Measurements from ENCODE around the gene ZNF655. TPM values are rescaled to one million over a fixed set of nuclear protein-coding genes. Genes with fewer than 3 reads are reported as not detected.
A peak's percentile ranks its signal among the peaks of the same experiment; 100 is the strongest.

The ZNF655 gene
- 100 to 1,000 TPM; 153 to 304 (median 226) TPM for total RNA-seq

GRCh38 chr7:99558306-99559174, at the start of gene ZNF655:
TSS of gene ZNF655 (plus strand) at chr7:99558642. CDS start at chr7:99560560, 1,918 bp downstream.
- TF ChIP-seq EP300 (IDR thresholded peaks at IDR 0.05; ENCODE audit: low read depth) = no peak
- peak; percentile 72 to 83 (median 81) for TF ChIP-seq POLR2AphosphoS5 (IDR thresholded peaks at IDR 0.05)
- TF ChIP-seq CTCF (IDR thresholded peaks at IDR 0.05) = peak in 1 of 5 experiments; percentile 10
- TF ChIP-seq POLR2A (IDR thresholded peaks at IDR 0.05) = peak; percentile 91
- in situ Hi-C loops (cut with MboI; ENCODE audit: low pct_ligation_motif_present in 1 of 4, low pct_unique_long_range_greater_than_20kb in 1 of 4, low sequenced_read_pairs in 3 of 4) = loop anchor here in 1 of 4 donors (10.0 kb wide), 1 partner anchor 54 kb away; the partner anchor contains the start of genes ZKSCAN5 and ZNF394
- peaks cover 17 to 48% (median 23%) of the 10 kb centered on the region in 4 donors for H3K4me1 ChIP-seq
- 0 to 1% methylated on average over 3 to 41 of the region's 73 CpGs for WGBS, 2 donors (ENCODE audit: low coverage in 1 of 2)
- intact Hi-C loops (cut with DNase I; ENCODE audit: low total_unique reads) = no loop called here
- no peaks in the 10 kb centered on the region for H3K9me3 ChIP-seq
- peaks cover 0 to 35% (median 17%) of the 10 kb centered on the region in 4 donors for H3K36me3 ChIP-seq
- H3K27ac ChIP-seq = peak within 1 kb of the TSS; percentile 96 to 98 (median 97)
- H3K27me3 ChIP-seq = no peaks in the 10 kb centered on the region
- H3K4me3 ChIP-seq = peak within 1 kb of the TSS; percentile 64 to 92 (median 82)
- DNase-seq = peak; percentile 94

- in situ Hi-C loops (cut with MboI; ENCODE audit: low pct_ligation_motif_present in 1 of 4, low pct_unique_long_range_greater_than_20kb in 1 of 4, low sequenced_read_pairs in 3 of 4) = no loop called here
- H3K27me3 ChIP-seq = no peaks in the 10 kb centered on the region
- no peaks in the 10 kb centered on the region for H3K4me1 ChIP-seq
- no peaks in the 10 kb centered on the region for H3K9me3 ChIP-seq
- H3K27ac ChIP-seq = no peak overlapping the region
- intact Hi-C loops (cut with DNase I; ENCODE audit: low total_unique reads) = no loop called here
- WGBS, 2 donors (ENCODE audit: low coverage in 1 of 2) = 60 to 78% methylated on average over 1 of the region's 1 CpG
- no peak for DNase-seq
- no peak for TF ChIP-seq CTCF (IDR thresholded peaks at IDR 0.05)
- no peak for TF ChIP-seq POLR2AphosphoS5 (IDR thresholded peaks at IDR 0.05)
- no peak overlapping the region for H3K4me3 ChIP-seq
- peaks cover 0 to 35% (median 15%) of the 10 kb centered on the region in 4 donors for H3K36me3 ChIP-seq
Observed at GRCh38 chr7:99514050-99514449, 44.4 kb upstream of the ZNF655 start.

- intact Hi-C loops (cut with DNase I; ENCODE audit: low total_unique reads) = no loop called here
- TF ChIP-seq EP300 (IDR thresholded peaks at IDR 0.05; ENCODE audit: low read depth) (no peak), POLR2A (IDR thresholded peaks at IDR 0.05) (no peak), CTCF (IDR thresholded peaks at IDR 0.05) (no peak), POLR2AphosphoS5 (IDR thresholded peaks at IDR 0.05) (no peak)
- in situ Hi-C loops (cut with MboI; ENCODE audit: low pct_ligation_motif_present in 1 of 4, low pct_unique_long_range_greater_than_20kb in 1 of 4, low sequenced_read_pairs in 3 of 4) = no loop called here
- H3K4me3 ChIP-seq = no peak overlapping the region
- H3K27ac ChIP-seq = no peak overlapping the region
- peaks cover 0 to 30% (median 11%) of the 10 kb centered on the region in 4 donors for H3K36me3 ChIP-seq
- no peaks in the 10 kb centered on the region for H3K27me3 ChIP-seq
- H3K9me3 ChIP-seq = no peaks in the 10 kb centered on the region
- H3K4me1 ChIP-seq = no peaks in the 10 kb centered on the region
- WGBS, 2 donors (ENCODE audit: low coverage in 1 of 2) = 67 to 92% methylated on average over 1 to 3 of the region's 3 CpGs
- DNase-seq = no peak
Observed at GRCh38 chr7:99521399-99521798, 37.0 kb upstream of the ZNF655 start.

- 94% methylated on average over 21 of the region's 21 CpGs; no CpG with 5 or more reads in 1 of the 2 donors for WGBS, 2 donors (ENCODE audit: low coverage in 1 of 2)
- no peak overlapping the region for H3K4me3 ChIP-seq
- H3K36me3 ChIP-seq = peaks cover 0 to 48% (median 22%) of the 10 kb centered on the region in 4 donors
- no peak overlapping the region for H3K27ac ChIP-seq
- H3K4me1 ChIP-seq = no peaks in the 10 kb centered on the region
- DNase-seq = peak; percentile 17
- intact Hi-C loops (cut with DNase I; ENCODE audit: low total_unique reads) = no loop called here
- TF ChIP-seq CTCF (IDR thresholded peaks at IDR 0.05) = peak in 2 of 5 experiments; percentile 12 to 14
- TF ChIP-seq POLR2A (IDR thresholded peaks at IDR 0.05) = no peak
- no peak for TF ChIP-seq POLR2AphosphoS5 (IDR thresholded peaks at IDR 0.05)
- no peak for TF ChIP-seq EP300 (IDR thresholded peaks at IDR 0.05; ENCODE audit: low read depth)
- in situ Hi-C loops (cut with MboI; ENCODE audit: low pct_ligation_motif_present in 1 of 4, low pct_unique_long_range_greater_than_20kb in 1 of 4, low sequenced_read_pairs in 3 of 4) = no loop called here
- H3K9me3 ChIP-seq = peaks cover 14 to 17% of the 10 kb centered on the region in 2 donors
- no peaks in the 10 kb centered on the region for H3K27me3 ChIP-seq
Observed at GRCh38 chr7:99525713-99526440, 32.6 kb upstream of the ZNF655 start.

All from transverse colon (tissue), 4 donors.